Measurements from ENCODE around the gene TEX51.

TEX51 gene

DNA sequence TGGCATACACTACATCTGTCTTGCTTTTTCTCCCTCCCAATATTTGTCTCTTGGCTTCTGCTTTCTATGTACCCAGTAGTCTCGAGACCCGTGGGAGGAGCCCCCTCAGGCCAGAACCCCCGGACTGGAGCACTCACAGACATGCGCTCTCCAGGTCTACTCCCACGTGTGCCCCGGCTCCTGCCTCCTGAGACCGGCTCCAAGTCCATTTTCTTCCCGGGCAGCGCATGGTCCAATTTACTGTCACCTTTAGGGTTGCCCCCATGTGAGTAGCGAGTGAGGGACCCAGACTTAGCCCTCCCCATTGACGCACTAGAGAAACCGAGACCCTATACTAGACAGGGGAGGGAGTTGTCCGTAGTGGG is 11.8 kb upstream of the TEX51 start:
- Histone ChIP-seq H3K9me3 (ENCODE audit: control insufficient read depth, insufficient read depth, low read length) (no peaks in the 10 kb centered on the region), H3K4me1 (ENCODE audit: control insufficient read depth, insufficient read depth, low read length) (no peaks in the 10 kb centered on the region), H3K27me3 (ENCODE audit: control insufficient read depth, insufficient read depth, low read length) (peaks cover 6% of the 10 kb centered on the region), H3K9ac (ENCODE audit: low read depth, low read length) (no peak overlapping the region), H3K36me3 (ENCODE audit: control insufficient read depth, insufficient read depth, low read length) (no peaks in the 10 kb centered on the region), H3K4me3 (ENCODE audit: low read depth, low read length) (peak overlapping the region; percentile 36)

GRCh38 chr2:126887506-126887905 is 11.2 kb upstream of the TEX51 start:
- H3K9me3 ChIP-seq (ENCODE audit: control insufficient read depth, insufficient read depth, low read length): no peaks in the 10 kb centered on the region
- H3K36me3 ChIP-seq (ENCODE audit: control insufficient read depth, insufficient read depth, low read length): no peaks in the 10 kb centered on the region
- H3K4me1 ChIP-seq (ENCODE audit: control insufficient read depth, insufficient read depth, low read length): no peaks in the 10 kb centered on the region
- H3K9ac ChIP-seq (ENCODE audit: low read depth, low read length): no peak overlapping the region
- peaks cover 6% of the 10 kb centered on the region for H3K27me3 ChIP-seq (ENCODE audit: control insufficient read depth, insufficient read depth, low read length)
- no peak overlapping the region for H3K4me3 ChIP-seq (ENCODE audit: low read depth, low read length)

DNA sequence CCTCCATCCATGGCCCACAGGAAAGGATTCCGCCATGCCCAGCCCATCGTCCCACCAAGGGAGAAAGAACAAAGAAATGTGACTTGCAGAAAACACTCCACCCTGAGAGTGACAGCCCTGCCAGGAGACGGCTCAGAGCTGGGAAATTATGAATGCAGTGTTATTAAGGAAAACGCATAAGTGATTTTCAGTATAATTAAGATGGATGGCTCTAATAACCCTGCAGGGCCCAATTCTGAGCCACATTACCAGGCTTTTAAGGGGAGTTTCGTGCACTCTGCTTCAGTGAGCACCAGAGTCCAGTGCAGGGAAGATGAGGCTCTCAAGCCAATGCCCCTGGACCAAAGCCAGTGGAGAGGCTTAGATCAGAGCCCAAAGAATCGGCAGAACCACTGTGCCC is 10.6 kb upstream of the TEX51 start:
- Histone ChIP-seq H3K4me3 (ENCODE audit: low read depth, low read length) (no peak overlapping the region), H3K27me3 (ENCODE audit: control insufficient read depth, insufficient read depth, low read length) (peaks cover 6% of the 10 kb centered on the region), H3K4me1 (ENCODE audit: control insufficient read depth, insufficient read depth, low read length) (no peaks in the 10 kb centered on the region)

GRCh38 chr2:126889071-126889470 is 9.6 kb upstream of the TEX51 start:
- Histone ChIP-seq H3K9me3 (ENCODE audit: control insufficient read depth, insufficient read depth, low read length) (no peaks in the 10 kb centered on the region), H3K36me3 (ENCODE audit: control insufficient read depth, insufficient read depth, low read length) (no peaks in the 10 kb centered on the region), H3K4me3 (ENCODE audit: low read depth, low read length) (no peak overlapping the region), H3K9ac (ENCODE audit: low read depth, low read length) (no peak overlapping the region), H3K27me3 (ENCODE audit: control insufficient read depth, insufficient read depth, low read length) (peaks cover 6% of the 10 kb centered on the region), H3K4me1 (ENCODE audit: control insufficient read depth, insufficient read depth, low read length) (no peaks in the 10 kb centered on the region)

More for the DNA sequence above, 10.6 kb upstream of the TEX51 start:
- H3K9me3 ChIP-seq (ENCODE audit: control insufficient read depth, insufficient read depth, low read length): no peaks in the 10 kb centered on the region
- no peaks in the 10 kb centered on the region for H3K36me3 ChIP-seq (ENCODE audit: control insufficient read depth, insufficient read depth, low read length)
- H3K9ac ChIP-seq (ENCODE audit: low read depth, low read length): no peak overlapping the region

DNA sequence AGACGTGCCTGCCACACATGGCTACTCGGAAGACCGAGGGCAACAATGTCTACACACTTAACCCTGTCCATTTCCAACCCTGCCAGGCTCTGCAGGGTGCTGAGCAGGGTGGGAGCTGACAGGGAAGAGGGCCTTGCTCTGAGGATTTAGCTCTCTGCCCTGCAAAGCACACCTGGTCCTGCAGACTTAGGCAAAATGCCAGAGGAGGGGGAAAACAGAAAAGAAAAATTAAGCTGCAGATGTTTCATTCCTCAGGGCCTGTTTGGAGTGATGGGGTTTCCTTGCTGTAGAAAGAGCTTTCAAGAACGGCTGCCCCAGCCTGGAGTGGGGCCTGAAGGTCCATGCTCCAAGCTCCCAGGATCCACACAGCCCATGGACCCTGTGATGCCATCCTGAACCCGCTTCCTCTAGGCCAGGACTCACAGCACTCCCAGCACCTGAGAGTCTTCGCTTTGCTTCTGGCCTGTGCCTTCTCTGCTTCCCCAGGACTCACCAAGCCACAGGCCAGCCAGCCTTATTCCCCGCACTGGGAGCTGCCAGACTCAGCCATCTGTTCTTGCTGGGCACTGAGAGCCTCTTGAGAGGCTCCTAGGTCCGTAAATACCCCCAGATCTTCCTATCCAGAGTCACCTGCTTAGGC is 9.1 kb upstream of the TEX51 start:
- H3K4me1 ChIP-seq (ENCODE audit: control insufficient read depth, insufficient read depth, low read length): no peaks in the 10 kb centered on the region
- H3K9me3 ChIP-seq (ENCODE audit: control insufficient read depth, insufficient read depth, low read length): no peaks in the 10 kb centered on the region
- peaks cover 6% of the 10 kb centered on the region for H3K27me3 ChIP-seq (ENCODE audit: control insufficient read depth, insufficient read depth, low read length)
- H3K9ac ChIP-seq (ENCODE audit: low read depth, low read length): no peak overlapping the region
- no peak overlapping the region for H3K4me3 ChIP-seq (ENCODE audit: low read depth, low read length)
- no peaks in the 10 kb centered on the region for H3K36me3 ChIP-seq (ENCODE audit: control insufficient read depth, insufficient read depth, low read length)

DNA sequence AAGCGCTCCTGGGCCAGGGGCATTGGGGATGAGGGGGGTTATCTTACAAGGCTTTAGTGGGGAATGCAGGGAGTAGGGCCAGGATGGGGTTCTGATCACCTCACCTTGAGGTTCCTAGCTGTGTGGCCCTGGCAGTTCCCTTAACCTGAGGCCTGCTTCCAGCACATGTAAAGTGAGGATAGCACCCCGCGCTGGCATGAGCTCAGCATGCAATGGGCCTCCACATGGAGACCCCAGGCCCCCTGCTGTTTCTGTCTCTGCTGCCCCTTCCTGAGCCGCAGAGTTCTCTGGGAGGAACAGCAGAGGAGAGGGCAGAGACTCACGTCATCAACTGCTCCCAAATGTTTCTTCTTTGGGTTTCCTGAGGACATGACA is 8.6 kb upstream of the TEX51 start:
- Histone ChIP-seq H3K27me3 (ENCODE audit: control insufficient read depth, insufficient read depth, low read length) (peaks cover 6% of the 10 kb centered on the region), H3K9ac (ENCODE audit: low read depth, low read length) (no peak overlapping the region), H3K4me3 (ENCODE audit: low read depth, low read length) (no peak overlapping the region), H3K36me3 (ENCODE audit: control insufficient read depth, insufficient read depth, low read length) (no peaks in the 10 kb centered on the region), H3K9me3 (ENCODE audit: control insufficient read depth, insufficient read depth, low read length) (no peaks in the 10 kb centered on the region), H3K4me1 (ENCODE audit: control insufficient read depth, insufficient read depth, low read length) (no peaks in the 10 kb centered on the region)

DNA sequence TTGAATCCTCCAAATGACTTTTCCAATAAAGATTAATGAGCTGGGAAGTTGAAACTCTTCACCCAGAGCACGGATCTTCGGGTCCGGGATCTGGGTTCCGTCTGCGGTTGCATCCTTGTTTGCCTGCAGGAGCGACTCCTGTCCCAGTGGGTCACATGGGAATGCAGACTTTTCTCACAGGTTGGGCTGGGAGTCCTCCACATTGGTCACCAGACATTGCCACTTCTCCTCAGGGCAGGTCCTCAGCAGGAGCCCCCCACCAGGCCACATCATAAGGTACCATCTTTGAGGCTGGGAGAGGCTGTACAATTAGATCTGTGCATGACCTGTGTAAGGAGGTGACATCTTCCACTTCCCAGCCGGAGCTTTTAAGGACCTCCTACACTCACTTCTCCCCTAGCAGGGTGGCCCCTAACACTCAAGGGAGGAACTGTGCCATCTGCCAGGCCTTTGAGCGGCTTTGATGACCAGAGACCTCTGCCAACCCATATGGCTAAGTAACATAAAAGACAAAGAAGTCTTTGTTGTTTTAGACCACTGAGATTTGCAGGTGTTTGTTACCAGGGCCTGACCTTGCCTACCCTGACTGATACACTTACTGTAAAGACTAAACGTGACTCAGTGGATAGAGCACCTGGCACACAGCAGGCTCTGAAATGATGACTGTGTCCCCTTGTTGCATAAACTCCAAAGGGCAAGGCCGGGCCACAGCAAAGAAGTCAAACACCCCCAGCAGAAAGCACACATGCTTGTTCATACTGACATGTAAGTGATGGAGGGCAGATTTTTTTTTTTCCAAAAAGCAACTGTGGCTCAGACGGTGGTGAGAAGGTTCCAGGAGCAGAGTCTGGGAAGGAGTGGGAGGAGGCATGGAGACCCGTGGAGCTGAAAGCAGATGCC is 7.9 kb upstream of the TEX51 start:
- H3K27me3 ChIP-seq (ENCODE audit: control insufficient read depth, insufficient read depth, low read length): peaks cover 6% of the 10 kb centered on the region
- H3K36me3 ChIP-seq (ENCODE audit: control insufficient read depth, insufficient read depth, low read length): no peaks in the 10 kb centered on the region
- H3K9ac ChIP-seq (ENCODE audit: low read depth, low read length): no peak overlapping the region
- no peaks in the 10 kb centered on the region for H3K9me3 ChIP-seq (ENCODE audit: control insufficient read depth, insufficient read depth, low read length)
- H3K4me3 ChIP-seq (ENCODE audit: low read depth, low read length): no peak overlapping the region
- no peaks in the 10 kb centered on the region for H3K4me1 ChIP-seq (ENCODE audit: control insufficient read depth, insufficient read depth, low read length)

DNA sequence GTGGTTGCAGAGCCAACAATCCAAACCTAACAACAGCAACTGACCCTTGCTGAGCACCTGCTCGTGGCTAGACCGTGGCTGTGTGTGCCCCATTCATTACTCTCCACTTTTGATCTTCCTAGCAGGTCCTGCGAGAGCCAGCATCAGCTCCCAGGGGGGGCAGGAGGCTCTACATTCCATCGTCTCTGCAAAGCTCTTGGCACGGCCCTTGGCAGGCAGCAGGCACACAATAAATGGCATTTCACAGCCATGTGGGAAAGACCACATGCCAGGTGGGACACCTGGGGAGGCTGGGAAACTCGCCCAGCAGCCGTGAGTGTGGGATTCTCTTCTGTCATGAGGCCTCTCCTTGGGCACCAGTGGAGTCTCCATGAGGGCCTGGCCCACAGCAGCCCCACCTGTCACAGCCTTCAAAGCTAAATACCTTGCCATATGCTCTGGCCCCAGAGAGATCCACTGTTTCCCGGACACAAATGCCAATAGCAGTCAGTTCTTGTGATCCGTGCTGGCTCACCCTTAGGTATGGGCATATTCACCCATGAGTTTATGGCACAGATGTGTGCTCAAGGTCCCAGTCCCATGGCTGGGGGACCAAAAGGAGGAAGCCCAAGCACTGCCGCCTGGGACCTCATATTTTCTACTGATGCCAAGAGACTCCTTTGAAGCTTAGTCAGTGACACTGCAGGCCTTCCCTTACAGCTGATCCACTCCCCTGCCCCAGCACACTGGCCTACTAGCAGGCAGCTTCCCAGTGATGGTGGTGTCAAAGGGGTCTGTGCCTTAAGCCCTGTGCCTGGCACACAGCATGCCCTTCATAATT is 6.8 kb upstream of the TEX51 start:
- Histone ChIP-seq H3K36me3 (ENCODE audit: control insufficient read depth, insufficient read depth, low read length) (no peaks in the 10 kb centered on the region), H3K9ac (ENCODE audit: low read depth, low read length) (no peak overlapping the region), H3K4me3 (ENCODE audit: low read depth, low read length) (no peak overlapping the region), H3K9me3 (ENCODE audit: control insufficient read depth, insufficient read depth, low read length) (no peaks in the 10 kb centered on the region), H3K4me1 (ENCODE audit: control insufficient read depth, insufficient read depth, low read length) (no peaks in the 10 kb centered on the region), H3K27me3 (ENCODE audit: control insufficient read depth, insufficient read depth, low read length) (peaks cover 4% of the 10 kb centered on the region)

GRCh38 chr2:126893153-126893552 is 5.5 kb upstream of the TEX51 start:
- no peak overlapping the region for H3K9ac ChIP-seq (ENCODE audit: low read depth, low read length)
- H3K27me3 ChIP-seq (ENCODE audit: control insufficient read depth, insufficient read depth, low read length): no peaks in the 10 kb centered on the region
- H3K9me3 ChIP-seq (ENCODE audit: control insufficient read depth, insufficient read depth, low read length): no peaks in the 10 kb centered on the region
- no peaks in the 10 kb centered on the region for H3K36me3 ChIP-seq (ENCODE audit: control insufficient read depth, insufficient read depth, low read length)
- no peaks in the 10 kb centered on the region for H3K4me1 ChIP-seq (ENCODE audit: control insufficient read depth, insufficient read depth, low read length)
- no peak overlapping the region for H3K4me3 ChIP-seq (ENCODE audit: low read depth, low read length)

DNA sequence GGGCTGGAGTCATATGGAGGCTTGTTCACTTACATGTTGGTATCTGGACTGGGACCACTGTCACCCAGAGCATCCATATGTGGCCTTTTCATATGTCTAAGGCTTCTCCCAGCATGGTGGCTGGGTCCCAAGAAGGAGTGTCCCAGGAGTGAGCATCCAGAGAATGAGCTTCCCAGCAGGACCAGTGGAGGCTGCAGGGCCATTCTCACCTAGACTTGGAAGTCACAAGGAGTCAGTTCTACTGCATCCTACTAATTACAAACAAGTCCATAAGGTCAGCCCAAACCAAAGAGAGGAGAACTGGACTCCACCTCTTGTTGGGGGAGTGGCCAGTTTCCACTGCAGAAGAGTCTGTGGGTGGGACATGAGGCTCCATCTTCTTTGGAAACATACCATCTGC is 5.1 kb upstream of the TEX51 start:
- Histone ChIP-seq H3K4me3 (ENCODE audit: low read depth, low read length) (no peak overlapping the region), H3K36me3 (ENCODE audit: control insufficient read depth, insufficient read depth, low read length) (no peaks in the 10 kb centered on the region), H3K4me1 (ENCODE audit: control insufficient read depth, insufficient read depth, low read length) (no peaks in the 10 kb centered on the region), H3K9me3 (ENCODE audit: control insufficient read depth, insufficient read depth, low read length) (no peaks in the 10 kb centered on the region), H3K9ac (ENCODE audit: low read depth, low read length) (no peak overlapping the region), H3K27me3 (ENCODE audit: control insufficient read depth, insufficient read depth, low read length) (no peaks in the 10 kb centered on the region)

DNA sequence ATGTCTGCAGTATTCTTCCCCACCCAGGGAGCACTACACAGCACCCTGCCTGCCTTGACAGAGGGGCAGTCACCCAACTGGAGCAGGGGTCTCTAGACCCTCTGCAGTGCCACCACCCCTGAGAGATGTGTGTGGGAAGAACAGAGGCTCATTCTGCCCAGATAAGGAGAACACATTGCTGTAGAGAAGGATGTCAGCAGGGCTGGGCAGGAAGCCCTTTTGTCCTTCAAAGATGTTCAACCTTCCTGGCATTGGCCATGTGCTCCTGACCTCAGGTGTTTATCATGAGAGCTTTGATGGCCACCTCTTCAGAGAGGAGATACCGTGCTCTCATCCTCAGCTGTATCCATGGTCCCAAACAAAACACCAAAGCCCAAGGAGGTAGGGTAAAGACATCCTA is 4.6 kb upstream of the TEX51 start:
- Histone ChIP-seq H3K4me3 (ENCODE audit: low read depth, low read length) (no peak overlapping the region), H3K9me3 (ENCODE audit: control insufficient read depth, insufficient read depth, low read length) (no peaks in the 10 kb centered on the region), H3K9ac (ENCODE audit: low read depth, low read length) (no peak overlapping the region), H3K27me3 (ENCODE audit: control insufficient read depth, insufficient read depth, low read length) (no peaks in the 10 kb centered on the region), H3K4me1 (ENCODE audit: control insufficient read depth, insufficient read depth, low read length) (no peaks in the 10 kb centered on the region), H3K36me3 (ENCODE audit: control insufficient read depth, insufficient read depth, low read length) (no peaks in the 10 kb centered on the region)
